ENCODE results near the gene LRRC52. TPM values are rescaled to one million over a fixed set of nuclear protein-coding genes. Genes with fewer than 3 reads are reported as not detected.

LRRC52 gene
- total RNA-seq, 1 experiment from 2014 or later, result not detected

DNA sequence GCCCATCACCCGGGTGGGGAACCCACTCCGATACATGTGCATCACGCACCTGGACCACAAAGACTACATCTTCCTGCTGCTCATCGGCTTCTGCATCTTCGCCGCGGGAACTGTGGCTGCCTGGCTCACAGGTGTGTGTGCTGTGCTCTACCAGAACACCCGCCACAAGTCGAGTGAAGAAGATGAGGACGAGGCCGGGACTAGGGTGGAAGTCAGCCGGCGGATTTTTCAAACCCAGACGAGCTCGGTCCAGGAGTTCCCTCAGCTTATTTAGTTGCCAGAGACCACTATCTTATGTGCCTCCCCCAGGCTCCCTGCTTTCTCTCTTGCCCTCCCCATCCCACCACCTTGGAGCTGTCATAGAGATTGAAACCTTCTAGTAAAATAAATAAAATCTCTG, 19.8 kb downstream of the LRRC52 start:
- intact Hi-C loops (cut with micrococcal nuclease; ENCODE audit: unreplicated experiment), result no loop called here
- Histone ChIP-seq H3K27ac (ENCODE audit: low read length) (no peak overlapping the region), H3K4me1 (ENCODE audit: control insufficient read depth, insufficient read depth, low read length) (no peaks in the 10 kb centered on the region), H3K27me3 (ENCODE audit: control insufficient read depth, insufficient read depth, low read length) (no peaks in the 10 kb centered on the region; the same call in 1 of the 2 replicates), H3K4me3 (ENCODE audit: low read depth in 2 of 2, low read length in 2 of 2) (no peak overlapping the region), H3K9me3 (ENCODE audit: control insufficient read depth, insufficient read depth, low read depth, low read length) (no peaks in the 10 kb centered on the region), H3K36me3 (ENCODE audit: control insufficient read depth, insufficient read depth, low read length) (no peaks in the 10 kb centered on the region; the same call in 1 of the 2 replicates)
- DNase-seq (ENCODE audit: low read depth, low spot score) (no peak), ATAC-seq (no peak)
- ChIA-PET CTCF (no interaction called here), POLR2A (no interaction called here)
- in situ Hi-C loops (cut with HindIII; ENCODE audit: low pct_unique_long_range_greater_than_20kb, low sequenced_read_pairs), result no loop called here
- no TSS peak for BruUV-seq (replicated peaks)
- TF ChIP-seq TCF7L2 (IDR thresholded peaks at IDR 0.05; ENCODE audit: low read depth, low read length) (no peak), SIN3A (IDR thresholded peaks at IDR 0.05; ENCODE audit: borderline replicate concordance, insufficient read depth, low read depth, low read length) (no peak), POLR2AphosphoS5 (IDR thresholded peaks at IDR 0.05; ENCODE audit: low read depth, low read length) (no peak)
- TF ChIP-seq, protein P1, sequence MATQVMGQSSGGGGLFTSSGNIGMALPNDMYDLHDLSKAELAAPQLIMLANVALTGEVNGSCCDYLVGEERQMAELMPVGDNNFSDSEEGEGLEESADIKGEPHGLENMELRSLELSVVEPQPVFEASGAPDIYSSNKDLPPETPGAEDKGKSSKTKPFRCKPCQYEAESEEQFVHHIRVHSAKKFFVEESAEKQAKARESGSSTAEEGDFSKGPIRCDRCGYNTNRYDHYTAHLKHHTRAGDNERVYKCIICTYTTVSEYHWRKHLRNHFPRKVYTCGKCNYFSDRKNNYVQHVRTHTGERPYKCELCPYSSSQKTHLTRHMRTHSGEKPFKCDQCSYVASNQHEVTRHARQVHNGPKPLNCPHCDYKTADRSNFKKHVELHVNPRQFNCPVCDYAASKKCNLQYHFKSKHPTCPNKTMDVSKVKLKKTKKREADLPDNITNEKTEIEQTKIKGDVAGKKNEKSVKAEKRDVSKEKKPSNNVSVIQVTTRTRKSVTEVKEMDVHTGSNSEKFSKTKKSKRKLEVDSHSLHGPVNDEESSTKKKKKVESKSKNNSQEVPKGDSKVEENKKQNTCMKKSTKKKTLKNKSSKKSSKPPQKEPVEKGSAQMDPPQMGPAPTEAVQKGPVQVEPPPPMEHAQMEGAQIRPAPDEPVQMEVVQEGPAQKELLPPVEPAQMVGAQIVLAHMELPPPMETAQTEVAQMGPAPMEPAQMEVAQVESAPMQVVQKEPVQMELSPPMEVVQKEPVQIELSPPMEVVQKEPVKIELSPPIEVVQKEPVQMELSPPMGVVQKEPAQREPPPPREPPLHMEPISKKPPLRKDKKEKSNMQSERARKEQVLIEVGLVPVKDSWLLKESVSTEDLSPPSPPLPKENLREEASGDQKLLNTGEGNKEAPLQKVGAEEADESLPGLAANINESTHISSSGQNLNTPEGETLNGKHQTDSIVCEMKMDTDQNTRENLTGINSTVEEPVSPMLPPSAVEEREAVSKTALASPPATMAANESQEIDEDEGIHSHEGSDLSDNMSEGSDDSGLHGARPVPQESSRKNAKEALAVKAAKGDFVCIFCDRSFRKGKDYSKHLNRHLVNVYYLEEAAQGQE (IDR thresholded peaks at IDR 0.05; ENCODE audit: insufficient read depth in 1 of 2, low read depth in 2 of 2, low read length in 1 of 2), result no peak
- TF ChIP-seq, protein P2, sequence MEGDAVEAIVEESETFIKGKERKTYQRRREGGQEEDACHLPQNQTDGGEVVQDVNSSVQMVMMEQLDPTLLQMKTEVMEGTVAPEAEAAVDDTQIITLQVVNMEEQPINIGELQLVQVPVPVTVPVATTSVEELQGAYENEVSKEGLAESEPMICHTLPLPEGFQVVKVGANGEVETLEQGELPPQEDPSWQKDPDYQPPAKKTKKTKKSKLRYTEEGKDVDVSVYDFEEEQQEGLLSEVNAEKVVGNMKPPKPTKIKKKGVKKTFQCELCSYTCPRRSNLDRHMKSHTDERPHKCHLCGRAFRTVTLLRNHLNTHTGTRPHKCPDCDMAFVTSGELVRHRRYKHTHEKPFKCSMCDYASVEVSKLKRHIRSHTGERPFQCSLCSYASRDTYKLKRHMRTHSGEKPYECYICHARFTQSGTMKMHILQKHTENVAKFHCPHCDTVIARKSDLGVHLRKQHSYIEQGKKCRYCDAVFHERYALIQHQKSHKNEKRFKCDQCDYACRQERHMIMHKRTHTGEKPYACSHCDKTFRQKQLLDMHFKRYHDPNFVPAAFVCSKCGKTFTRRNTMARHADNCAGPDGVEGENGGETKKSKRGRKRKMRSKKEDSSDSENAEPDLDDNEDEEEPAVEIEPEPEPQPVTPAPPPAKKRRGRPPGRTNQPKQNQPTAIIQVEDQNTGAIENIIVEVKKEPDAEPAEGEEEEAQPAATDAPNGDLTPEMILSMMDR (IDR thresholded peaks at IDR 0.05), result no peak

DNA sequence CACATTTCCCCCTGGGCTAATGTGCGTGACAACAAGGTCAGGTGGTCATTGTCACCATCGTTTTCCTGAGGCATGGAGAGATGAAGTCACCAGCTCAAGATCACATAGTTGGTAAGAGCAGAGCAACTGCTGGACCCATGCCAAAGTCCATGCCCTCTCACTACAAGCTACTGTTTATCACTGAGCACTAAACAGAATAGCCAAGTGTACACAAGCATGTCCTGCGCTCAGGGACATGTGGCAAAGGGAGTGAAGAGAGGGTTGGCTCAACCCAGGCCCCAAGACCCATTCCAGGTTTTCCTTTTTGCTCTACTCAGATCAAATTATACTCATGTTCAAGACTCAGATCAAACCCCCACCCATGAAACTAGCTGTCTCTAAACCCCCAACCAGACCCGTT, 20.8 kb downstream of the LRRC52 start:
- Histone ChIP-seq H3K4me1 (ENCODE audit: control insufficient read depth, insufficient read depth, low read length) (no peaks in the 10 kb centered on the region), H3K4me3 (ENCODE audit: low read depth in 2 of 2, low read length in 2 of 2) (no peak overlapping the region), H3K9me3 (ENCODE audit: control insufficient read depth, insufficient read depth, low read depth, low read length) (no peaks in the 10 kb centered on the region), H3K36me3 (ENCODE audit: control insufficient read depth, insufficient read depth, low read length) (no peaks in the 10 kb centered on the region; the same call in 1 of the 2 replicates), H3K27ac (ENCODE audit: low read length) (no peak overlapping the region), H3K27me3 (ENCODE audit: control insufficient read depth, insufficient read depth, low read length) (no peaks in the 10 kb centered on the region; the same call in 1 of the 2 replicates)
- in situ Hi-C loops (cut with HindIII; ENCODE audit: low pct_unique_long_range_greater_than_20kb, low sequenced_read_pairs) (no loop called here), intact Hi-C loops (cut with micrococcal nuclease; ENCODE audit: unreplicated experiment) (no loop called here)
- BruUV-seq (replicated peaks), result no TSS peak
- ChIA-PET POLR2A (no interaction called here), CTCF (no interaction called here)
- DNase-seq (ENCODE audit: low read depth, low spot score), result no peak
- ATAC-seq, result no peak
- no peak for TF ChIP-seq SIN3A (IDR thresholded peaks at IDR 0.05; ENCODE audit: borderline replicate concordance, insufficient read depth, low read depth, low read length)
- no peak for TF ChIP-seq TCF7L2 (IDR thresholded peaks at IDR 0.05; ENCODE audit: low read depth, low read length)
- TF ChIP-seq, protein P1 (IDR thresholded peaks at IDR 0.05; ENCODE audit: insufficient read depth in 1 of 2, low read depth in 2 of 2, low read length in 1 of 2), result no peak
- TF ChIP-seq POLR2AphosphoS5 (IDR thresholded peaks at IDR 0.05; ENCODE audit: low read depth, low read length), result no peak
- TF ChIP-seq, protein P2 (IDR thresholded peaks at IDR 0.05), result no peak
